ENCODE results near the gene TPCN1. TPM values are rescaled to one million over a fixed set of nuclear protein-coding genes. Genes with fewer than 3 reads are reported as not detected.

The TPCN1 gene
- total RNA-seq, 1 experiment from 2014 or later: 14.3 TPM

DNA sequence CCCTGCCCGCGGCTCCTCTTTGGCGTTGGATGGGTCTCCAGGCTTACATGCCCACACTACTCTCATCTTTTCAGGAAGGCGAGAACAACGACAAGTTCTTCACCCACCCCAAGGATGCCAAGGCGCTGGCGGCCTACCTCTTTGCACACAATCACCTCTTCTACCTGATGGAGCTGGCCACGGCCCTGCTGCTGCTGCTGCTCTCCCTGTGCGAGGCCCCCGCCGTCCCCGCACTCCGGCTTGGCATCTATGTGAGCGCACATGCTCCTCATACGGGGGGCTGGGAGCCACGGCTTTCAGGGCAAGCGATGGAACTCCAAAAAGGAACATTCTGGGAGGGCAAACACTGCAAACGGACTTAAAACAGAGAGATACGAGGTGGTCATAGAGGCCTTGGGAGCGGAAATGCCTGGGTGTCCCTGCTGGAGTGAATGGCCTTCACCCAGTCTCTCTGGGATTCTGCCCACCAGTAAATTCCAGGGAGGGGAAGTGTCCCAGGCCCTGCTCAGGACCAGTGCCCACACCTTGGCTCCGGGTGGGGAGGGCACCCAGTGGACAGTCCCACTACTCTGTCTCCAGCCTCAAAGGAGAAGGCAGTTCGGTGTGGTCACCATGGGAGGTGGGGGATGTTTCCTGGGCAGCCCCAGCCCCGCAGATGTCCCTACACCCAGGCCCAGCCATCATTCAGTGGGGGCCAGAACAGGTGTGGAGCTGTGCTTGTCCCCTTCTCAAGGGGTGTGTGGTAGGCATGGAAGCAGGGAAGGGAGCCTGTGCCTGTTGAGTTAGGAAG, 45.0 kb downstream of the TPCN1 start:
- DNase-seq (ENCODE audit: low read depth, low spot score): no peak
- in situ Hi-C loops (cut with HindIII; ENCODE audit: low pct_unique_long_range_greater_than_20kb, low sequenced_read_pairs): no loop called here

DNA sequence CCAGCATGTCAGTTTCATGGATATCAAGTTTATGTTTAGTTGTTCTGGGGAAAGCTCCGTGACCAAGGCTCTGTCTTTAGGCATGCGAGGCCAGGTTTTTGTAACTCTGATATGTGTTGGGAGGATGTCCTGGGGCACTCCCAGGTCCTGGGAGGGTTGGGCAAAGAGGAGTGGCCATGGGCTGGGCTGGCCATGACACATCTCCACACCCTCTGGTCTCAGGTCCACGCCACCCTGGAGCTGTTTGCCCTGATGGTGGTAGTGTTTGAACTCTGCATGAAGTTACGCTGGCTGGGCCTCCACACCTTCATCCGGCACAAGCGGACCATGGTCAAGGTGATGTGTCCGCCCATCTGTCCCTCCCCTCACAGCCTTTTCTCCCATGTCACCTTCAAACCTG, 46.4 kb downstream of the TPCN1 start:
- no peak for DNase-seq (ENCODE audit: low read depth, low spot score)
- in situ Hi-C loops (cut with HindIII; ENCODE audit: low pct_unique_long_range_greater_than_20kb, low sequenced_read_pairs): no loop called here

- in situ Hi-C loops (cut with HindIII; ENCODE audit: low pct_unique_long_range_greater_than_20kb, low sequenced_read_pairs): no loop called here
Measured at GRCh38 chr12:113268136-113268535, 46.9 kb downstream of the TPCN1 start.

GRCh38 chr12:113268621-113269020, 47.4 kb downstream of the TPCN1 start:
- in situ Hi-C loops (cut with HindIII; ENCODE audit: low pct_unique_long_range_greater_than_20kb, low sequenced_read_pairs): no loop called here
- DNase-seq (ENCODE audit: low read depth, low spot score): no peak

More at GRCh38 chr12:113268136-113268535, 46.9 kb downstream of the TPCN1 start:
- no peak for DNase-seq (ENCODE audit: low read depth, low spot score)

- in situ Hi-C loops (cut with HindIII; ENCODE audit: low pct_unique_long_range_greater_than_20kb, low sequenced_read_pairs): no loop called here
- no peak for DNase-seq (ENCODE audit: low read depth, low spot score)
Measured at GRCh38 chr12:113269257-113269943, 48.1 kb downstream of the TPCN1 start.

DNA sequence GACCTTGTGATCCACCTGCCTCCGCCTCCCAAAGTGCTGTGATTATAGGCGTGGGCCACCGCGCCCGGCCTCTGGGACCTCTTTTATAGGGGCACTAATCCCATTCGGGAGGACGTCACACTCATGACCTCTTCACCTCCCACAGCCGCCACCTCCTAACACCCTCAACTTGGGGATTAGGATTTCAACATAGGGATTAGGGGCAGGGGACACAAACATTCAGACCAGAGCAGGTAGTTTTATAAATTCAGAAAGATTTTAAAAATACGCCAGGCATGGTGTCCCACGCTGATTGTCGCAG, 49.4 kb downstream of the TPCN1 start:
- in situ Hi-C loops (cut with HindIII; ENCODE audit: low pct_unique_long_range_greater_than_20kb, low sequenced_read_pairs): no loop called here
- DNase-seq (ENCODE audit: low read depth, low spot score): no peak

DNA sequence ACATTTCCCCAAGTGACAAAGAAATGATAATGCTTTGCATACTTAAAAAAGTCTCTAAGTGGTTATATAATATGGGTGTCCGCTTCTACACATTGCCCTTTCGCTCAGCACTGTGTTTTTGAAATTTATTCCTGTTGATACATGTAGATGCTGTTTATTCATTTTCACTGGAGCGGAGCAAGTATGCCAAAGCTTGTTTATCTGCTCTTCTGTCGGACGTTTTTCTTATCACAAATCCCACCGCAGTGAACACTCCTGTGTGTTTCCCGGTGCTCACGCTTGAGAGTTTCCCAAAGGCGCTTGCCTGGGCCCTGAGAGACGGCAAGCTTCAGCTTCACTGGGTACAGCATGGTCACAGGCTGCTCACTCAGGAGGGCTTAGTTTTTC, 50.2 kb downstream of the TPCN1 start:
- DNase-seq (ENCODE audit: low read depth, low spot score): no peak
- in situ Hi-C loops (cut with HindIII; ENCODE audit: low pct_unique_long_range_greater_than_20kb, low sequenced_read_pairs): no loop called here

GRCh38 chr12:113271853-113272561, 50.7 kb downstream of the TPCN1 start:
- peak; percentile 60 for DNase-seq (ENCODE audit: low read depth, low spot score)
- in situ Hi-C loops (cut with HindIII; ENCODE audit: low pct_unique_long_range_greater_than_20kb, low sequenced_read_pairs): no loop called here

- in situ Hi-C loops (cut with HindIII; ENCODE audit: low pct_unique_long_range_greater_than_20kb, low sequenced_read_pairs): no loop called here
Measured at GRCh38 chr12:113273053-113273725, 51.9 kb downstream of the TPCN1 start.

GRCh38 chr12:113274848-113275247, 53.6 kb downstream of the TPCN1 start:
- DNase-seq (ENCODE audit: low read depth, low spot score): no peak
- in situ Hi-C loops (cut with HindIII; ENCODE audit: low pct_unique_long_range_greater_than_20kb, low sequenced_read_pairs): no loop called here

More at GRCh38 chr12:113273053-113273725, 51.9 kb downstream of the TPCN1 start:
- DNase-seq (ENCODE audit: low read depth, low spot score): no peak

DNA sequence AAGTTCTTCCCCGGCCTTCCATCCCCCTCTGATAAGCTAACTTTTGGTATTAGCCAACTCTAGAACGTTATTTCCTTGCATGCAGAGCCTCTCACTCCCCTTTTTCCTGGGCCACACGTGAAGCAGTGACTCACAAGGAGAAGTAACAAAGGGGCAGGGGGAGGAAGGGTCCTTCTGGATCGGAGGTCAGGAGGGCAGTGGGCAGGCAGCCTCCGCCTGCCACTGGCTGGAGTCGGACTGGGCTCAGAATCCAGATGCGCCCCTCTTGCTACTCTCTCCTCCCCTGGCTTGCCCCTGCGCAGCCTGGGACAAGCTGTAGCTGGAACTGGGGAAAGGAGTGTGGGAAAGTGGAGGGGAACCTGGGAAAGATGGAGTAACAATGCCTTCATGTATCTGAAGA, 55.0 kb downstream of the TPCN1 start:
- in situ Hi-C loops (cut with HindIII; ENCODE audit: low pct_unique_long_range_greater_than_20kb, low sequenced_read_pairs): no loop called here
- DNase-seq (ENCODE audit: low read depth, low spot score): no peak

GRCh38 chr12:113276946-113277500, 55.8 kb downstream of the TPCN1 start:
- in situ Hi-C loops (cut with HindIII; ENCODE audit: low pct_unique_long_range_greater_than_20kb, low sequenced_read_pairs): no loop called here
- DNase-seq (ENCODE audit: low read depth, low spot score): no peak

- in situ Hi-C loops (cut with HindIII; ENCODE audit: low pct_unique_long_range_greater_than_20kb, low sequenced_read_pairs): no loop called here
Measured at GRCh38 chr12:113277511-113277910, 56.2 kb downstream of the TPCN1 start.

GRCh38 chr12:113278141-113278540, 56.9 kb downstream of the TPCN1 start:
- in situ Hi-C loops (cut with HindIII; ENCODE audit: low pct_unique_long_range_greater_than_20kb, low sequenced_read_pairs): no loop called here
- no peak for DNase-seq (ENCODE audit: low read depth, low spot score)

More at GRCh38 chr12:113277511-113277910, 56.2 kb downstream of the TPCN1 start:
- no peak for DNase-seq (ENCODE audit: low read depth, low spot score)

DNA sequence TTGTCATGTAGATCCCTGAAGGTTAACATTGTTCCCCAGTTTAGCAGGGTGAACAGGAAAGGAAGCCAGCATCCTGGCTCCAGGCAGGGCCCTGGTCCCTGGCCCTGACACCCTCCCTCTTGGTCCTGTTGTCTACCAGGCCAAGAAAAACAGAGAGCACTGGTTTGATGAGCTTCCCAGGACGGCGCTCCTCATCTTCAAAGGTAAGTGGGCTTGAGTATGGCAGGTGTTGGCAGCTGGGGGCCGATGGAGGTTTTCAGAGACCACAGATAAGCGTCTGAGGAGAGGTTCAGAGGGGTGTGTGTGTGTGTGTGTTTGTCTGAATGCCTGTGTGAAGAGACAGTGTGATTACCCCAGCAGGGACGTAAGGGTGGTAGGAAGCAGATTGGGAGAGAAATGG, 57.4 kb downstream of the TPCN1 start:
- DNase-seq (ENCODE audit: low read depth, low spot score): no peak
- in situ Hi-C loops (cut with HindIII; ENCODE audit: low pct_unique_long_range_greater_than_20kb, low sequenced_read_pairs): no loop called here

DNA sequence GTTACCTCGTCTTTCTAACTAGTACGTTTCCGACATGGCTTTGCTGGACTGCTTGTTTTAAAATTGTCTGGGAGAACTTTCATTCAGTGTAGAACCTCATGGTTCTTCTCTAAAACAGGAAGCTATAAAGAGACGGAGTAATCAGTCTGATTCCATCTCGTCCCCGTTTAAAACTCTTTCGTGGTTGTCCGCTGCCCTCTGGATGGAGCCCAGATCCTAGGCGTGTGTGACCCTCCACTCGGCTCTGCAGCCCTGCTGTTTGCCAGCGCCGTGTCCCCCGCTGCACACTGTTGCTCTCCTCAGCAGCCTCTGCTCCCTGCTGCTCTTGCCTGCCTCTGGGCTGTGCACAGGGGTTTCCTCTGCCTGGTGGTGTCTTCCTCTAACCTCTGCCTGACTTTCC, 63.5 kb downstream of the TPCN1 start:
- in situ Hi-C loops (cut with HindIII; ENCODE audit: low pct_unique_long_range_greater_than_20kb, low sequenced_read_pairs): no loop called here
- no peak for DNase-seq (ENCODE audit: low read depth, low spot score)

GRCh38 chr12:113285679-113286610, 64.7 kb downstream of the TPCN1 start:
- in situ Hi-C loops (cut with HindIII; ENCODE audit: low pct_unique_long_range_greater_than_20kb, low sequenced_read_pairs): no loop called here
- no peak for DNase-seq (ENCODE audit: low read depth, low spot score)

All from SK-MEL-5 (cell line).